Smooth muscle cell (in vitro differentiated cells): ENCODE data around the gene G6PC3. TPM values are rescaled to one million over a fixed set of nuclear protein-coding genes. Genes with fewer than 3 reads are reported as not detected.

Experiments
- DNase-seq: peaks from one replicate; lab custom pipeline; 2025; ENCODE audit not compliant: unreplicated experiment; lab: John Stamatoyannopoulos, UW
- H2AFZ ChIP-seq: fragments of 200-600 bp; sonication (generic); 2 replicates; pipeline ENCODE4 v1.6.0; 2016; ENCODE audit warnings: antibody characterized with exemption, low read depth, mild to moderate bottlenecking
- H3F3A ChIP-seq: fragments of 200-600 bp; sonication (generic); 2 replicates; pipeline ENCODE4 v1.6.0; 2017; ENCODE audit warnings: antibody characterized with exemption, low read depth
- H3K27ac ChIP-seq: fragments of 200-600 bp; sonication (generic); 2 replicates; pipeline ENCODE4 v1.5.1; 2016; ENCODE audit warnings: low read depth, mild to moderate bottlenecking
- H3K27me3 ChIP-seq: fragments of 200-600 bp; sonication (generic); 2 replicates; pipeline ENCODE4 v1.6.1; 2016; ENCODE audit warnings: low read depth, mild to moderate bottlenecking
- H3K36me3 ChIP-seq: fragments of 200-600 bp; sonication (generic); 2 replicates; pipeline ENCODE4 v1.5.1; 2016; ENCODE audit warnings: low read depth
- H3K4me1 ChIP-seq: fragments of 200-600 bp; sonication (generic); 2 replicates; pipeline ENCODE4 v1.5.1; 2016; ENCODE audit warnings: low read depth
- H3K4me2 ChIP-seq: fragments of 200-600 bp; sonication (generic); 2 replicates; pipeline ENCODE4 v1.6.0; 2016; ENCODE audit warnings: mild to moderate bottlenecking
- H3K4me3 ChIP-seq: fragments of 200-600 bp; sonication (generic); 2 replicates; pipeline ENCODE4 v1.5.1; 2016; ENCODE audit warnings: mild to moderate bottlenecking
- H3K79me2 ChIP-seq: fragments of 200-600 bp; sonication (generic); 2 replicates; pipeline ENCODE4 v1.6.0; 2016; ENCODE audit warnings: low read depth, mild to moderate bottlenecking
- H3K9ac ChIP-seq: fragments of 200-600 bp; sonication (generic); 2 replicates; pipeline ENCODE4 v1.6.0; 2016; ENCODE audit warnings: low read depth
- H3K9me3 ChIP-seq: fragments of 200-600 bp; sonication (generic); replicated peaks from 2 replicates; pipeline ENCODE4 v1.5.1; 2016; ENCODE audit warnings: low read depth
- H4K20me1 ChIP-seq: fragments of 200-600 bp; sonication (generic); 2 replicates; pipeline ENCODE4 v1.6.0; 2016; ENCODE audit warnings: low read depth
- WGBS: methylation state at CpG from one replicate; pipeline ENCODE4 v1.1.7; 2016; ENCODE audit warnings: low lambda C conversion rate; 5-methylcytosine and 5-hydroxymethylcytosine counted together
- polyA plus RNA-seq: library from polyadenylated mRNA; unstranded; fragments of >200 nt; fragmentation: Nextera tagmentation; extraction: Ambion mirVana; gene quantifications from 2 replicates; pipeline ENCODE4 v1.2.1, GENCODE V29; 2016
- total RNA-seq: library from RNA; depleted of rRNA; stranded (reverse); fragments of >200 nt; gene quantifications from 2 replicates; pipeline ENCODE4 v1.2.3, GENCODE V29; 2014
- TF ChIP-seq, protein P1 (sequence below): fragments of 200-600 bp; sonication (generic); IDR thresholded peaks from 2 replicates; pipeline ENCODE4 v1.5.1; 2017; ENCODE audit warnings: borderline replicate concordance, mild to moderate bottlenecking, antibody characterized with exemption; ENCODE audit not compliant: insufficient read depth, poor library complexity, severe bottlenecking

G6PC3 gene
- total and polyA plus RNA-seq, 2 experiments from 2014 or later: 40.2 to 103 TPM

DNA sequence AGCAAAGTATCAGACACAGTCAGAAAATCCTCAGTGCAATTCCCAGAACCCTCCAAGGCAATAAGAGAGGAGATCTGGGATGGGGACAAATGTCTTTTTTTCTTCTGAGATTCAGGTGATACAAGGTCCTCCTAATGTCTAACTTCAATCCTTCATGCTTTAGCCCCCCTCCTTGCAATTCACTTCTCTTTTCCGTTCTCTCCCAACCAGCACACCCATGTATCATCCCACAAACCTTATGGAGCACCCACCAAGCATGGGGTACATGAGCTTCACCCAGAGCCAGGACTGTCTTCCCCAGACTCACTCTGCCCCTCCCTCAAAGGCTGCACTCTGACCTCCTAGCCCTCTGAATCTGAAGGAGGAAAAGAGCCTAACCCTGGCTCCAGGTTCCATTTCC, 42.8 kb downstream of the G6PC3 start:
- Histone ChIP-seq H2AFZ (no peak overlapping the region), H3F3A (no peaks in the 10 kb centered on the region), H3K79me2 (peaks cover 15% of the 10 kb centered on the region), H4K20me1 (peaks cover 64% of the 10 kb centered on the region), H3K27me3 (no peaks in the 10 kb centered on the region), H3K9me3 (no peaks in the 10 kb centered on the region), H3K4me3 (no peak overlapping the region), H3K4me1 (peaks cover 27% of the 10 kb centered on the region), H3K9ac (no peak overlapping the region), H3K27ac (no peak overlapping the region), H3K36me3 (no peaks in the 10 kb centered on the region), H3K4me2 (no peak overlapping the region)
- TF ChIP-seq, protein P1, sequence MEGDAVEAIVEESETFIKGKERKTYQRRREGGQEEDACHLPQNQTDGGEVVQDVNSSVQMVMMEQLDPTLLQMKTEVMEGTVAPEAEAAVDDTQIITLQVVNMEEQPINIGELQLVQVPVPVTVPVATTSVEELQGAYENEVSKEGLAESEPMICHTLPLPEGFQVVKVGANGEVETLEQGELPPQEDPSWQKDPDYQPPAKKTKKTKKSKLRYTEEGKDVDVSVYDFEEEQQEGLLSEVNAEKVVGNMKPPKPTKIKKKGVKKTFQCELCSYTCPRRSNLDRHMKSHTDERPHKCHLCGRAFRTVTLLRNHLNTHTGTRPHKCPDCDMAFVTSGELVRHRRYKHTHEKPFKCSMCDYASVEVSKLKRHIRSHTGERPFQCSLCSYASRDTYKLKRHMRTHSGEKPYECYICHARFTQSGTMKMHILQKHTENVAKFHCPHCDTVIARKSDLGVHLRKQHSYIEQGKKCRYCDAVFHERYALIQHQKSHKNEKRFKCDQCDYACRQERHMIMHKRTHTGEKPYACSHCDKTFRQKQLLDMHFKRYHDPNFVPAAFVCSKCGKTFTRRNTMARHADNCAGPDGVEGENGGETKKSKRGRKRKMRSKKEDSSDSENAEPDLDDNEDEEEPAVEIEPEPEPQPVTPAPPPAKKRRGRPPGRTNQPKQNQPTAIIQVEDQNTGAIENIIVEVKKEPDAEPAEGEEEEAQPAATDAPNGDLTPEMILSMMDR: no peak
- 100% methylated on average over 1 of the region's 1 CpG for WGBS
- no peak for DNase-seq

DNA sequence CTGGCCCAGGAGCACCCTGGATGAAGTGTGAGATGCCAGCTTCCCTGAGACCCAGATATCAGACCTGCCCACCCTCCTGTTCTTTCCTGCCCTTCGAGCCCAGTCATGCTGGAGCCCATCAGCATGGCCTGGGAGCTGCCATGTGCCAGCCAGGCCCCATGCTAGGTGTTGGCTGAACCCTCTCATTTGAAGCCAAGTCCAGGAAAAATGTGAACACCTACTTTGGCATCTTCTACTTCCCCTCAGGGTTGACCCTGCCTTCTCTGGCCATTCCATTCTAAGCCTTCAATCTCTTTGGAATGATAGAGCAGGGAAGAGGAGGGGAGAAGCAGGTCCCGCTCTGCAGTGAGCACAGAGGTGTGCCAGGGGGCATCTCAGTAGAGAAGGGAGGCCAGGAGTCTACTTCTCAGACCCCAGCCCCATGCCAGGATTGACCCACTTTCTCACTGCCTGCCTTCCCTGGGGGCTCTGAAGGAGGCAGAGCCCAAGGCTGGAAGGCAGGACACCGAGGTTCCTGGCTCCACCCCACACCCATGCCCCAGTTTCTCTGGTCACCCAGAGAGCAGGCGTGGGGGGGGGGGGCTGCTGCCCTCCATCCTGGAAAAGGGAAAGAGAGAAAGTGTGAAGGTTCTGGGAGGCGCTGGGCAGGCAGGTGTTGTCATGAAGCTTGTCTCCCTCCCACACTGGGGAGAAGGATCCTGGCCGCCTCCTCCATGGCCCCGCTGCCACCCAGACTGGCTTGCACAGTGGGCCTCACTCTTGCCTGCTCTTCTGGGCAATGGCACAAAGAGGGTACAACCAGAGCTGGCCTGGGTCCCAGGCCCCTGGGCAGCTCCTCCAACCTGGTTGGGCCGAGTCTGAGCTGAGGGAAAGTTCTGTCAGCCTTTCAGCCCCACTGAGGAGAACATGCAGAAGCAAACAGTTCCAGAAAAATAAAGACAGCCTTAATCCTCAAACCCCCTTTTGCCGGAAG, 43.6 kb downstream of the G6PC3 start:
- Histone ChIP-seq H4K20me1 (peaks cover 69% of the 10 kb centered on the region), H3K27ac (no peak overlapping the region), H3K27me3 (no peaks in the 10 kb centered on the region), H3K9me3 (no peaks in the 10 kb centered on the region), H3K36me3 (no peaks in the 10 kb centered on the region), H3K4me3 (no peak overlapping the region), H3F3A (no peaks in the 10 kb centered on the region), H3K4me2 (no peak overlapping the region), H3K9ac (no peak overlapping the region), H3K4me1 (peaks cover 30% of the 10 kb centered on the region), H2AFZ (no peak overlapping the region), H3K79me2 (peaks cover 15% of the 10 kb centered on the region)
- no peak for DNase-seq
- TF ChIP-seq, protein P1: no peak
- 94% methylated on average over 9 of the region's 9 CpGs for WGBS

DNA sequence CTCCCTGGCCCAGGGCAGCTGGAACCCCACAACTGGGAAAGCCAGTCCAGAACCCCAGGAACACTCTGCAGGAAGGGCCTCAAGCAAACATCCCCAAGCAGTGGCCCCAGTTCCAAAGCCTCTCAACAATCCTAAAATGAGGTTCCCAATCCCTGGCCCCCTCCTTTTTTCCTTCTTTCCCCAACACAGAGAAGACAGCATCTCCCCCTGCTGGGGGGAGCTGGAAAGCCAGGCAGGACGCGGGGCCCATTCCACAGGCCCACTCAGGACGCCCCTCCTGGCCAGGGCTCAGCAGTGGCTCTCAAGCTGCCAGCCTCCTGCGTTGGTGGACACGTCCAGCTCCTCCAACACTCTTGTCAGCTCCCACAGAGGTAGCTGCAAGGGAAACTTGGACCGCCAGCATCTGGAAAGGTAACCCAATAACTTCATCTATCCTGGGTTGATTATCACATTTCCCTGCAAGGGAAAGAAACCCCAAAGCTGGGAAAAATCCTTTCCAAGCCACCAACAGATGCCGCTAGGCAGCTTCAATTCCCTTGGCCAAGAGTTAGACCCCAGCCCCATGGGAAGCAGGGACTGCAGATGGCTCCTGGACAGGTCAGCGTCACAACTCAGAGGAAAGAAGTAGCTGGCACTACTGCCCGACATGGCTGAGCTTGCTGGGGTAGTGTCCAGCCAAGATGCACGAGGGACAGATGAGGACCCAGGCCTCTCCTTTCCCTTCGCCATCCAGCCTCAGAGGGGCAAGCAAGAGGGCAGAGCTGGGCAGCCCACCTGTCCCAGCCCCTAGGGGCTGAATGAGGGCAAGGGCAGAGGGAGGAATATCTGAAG, 45.3 kb downstream of the G6PC3 start:
- WGBS: 64% methylated on average over 11 of the region's 11 CpGs

More for the DNA sequence above, 45.3 kb downstream of the G6PC3 start:
- Histone ChIP-seq H3K9me3 (no peaks in the 10 kb centered on the region), H3K27ac (no peak overlapping the region), H3F3A (no peaks in the 10 kb centered on the region), H4K20me1 (peaks cover 76% of the 10 kb centered on the region), H3K4me1 (peaks cover 17% of the 10 kb centered on the region), H3K4me2 (no peak overlapping the region), H3K36me3 (no peaks in the 10 kb centered on the region), H3K9ac (no peak overlapping the region), H3K79me2 (peaks cover 15% of the 10 kb centered on the region), H2AFZ (no peak overlapping the region), H3K4me3 (no peak overlapping the region), H3K27me3 (no peaks in the 10 kb centered on the region)
- peak; percentile 16 for DNase-seq
- TF ChIP-seq, protein P1: peak; percentile 78
